Panc1 (cell line): ENCODE results near the gene FTO. TPM values are rescaled to one million over a fixed set of nuclear protein-coding genes. Genes with fewer than 3 reads are reported as not detected.

Experiments
- ATAC-seq: fragments of 200-7000 bp; cut with Tn5 transposase; 2 replicates; pipeline ENCODE4 v1.9.1; 2020; ENCODE audit warnings: mild to moderate bottlenecking, moderate library complexity
- BruUV-seq: library from RNA; stranded (reverse); fragments of 400-500 nt; replicated peaks from 2 replicates; lab custom pipeline; 2021; lab: Mats Ljungman, UMichigan
- CTCF ChIA-PET: fragments of 300-600 bp; sonication (Branson Sonifier 250); formaldehyde crosslinking; loops from one replicate; lab custom pipeline; 2022; ENCODE audit warnings: antibody characterized with exemption; lab: Charles Lee
- POLR2A ChIA-PET: fragments of 300-600 bp; sonication (Branson Sonifier 250); formaldehyde crosslinking; loops from one replicate; lab custom pipeline; 2022; ENCODE audit warnings: antibody characterized with exemption; lab: Charles Lee
- DNase-seq: peaks from one replicate; pipeline ENCODE4 v3.0.0-alpha.2; 2010; ENCODE audit warnings: low read depth, low spot score
- H3K27ac ChIP-seq: 2 replicates; pipeline ENCODE4 v1.5.1; 2011; ENCODE audit warnings: mild to moderate bottlenecking, low read length, inconsistent platforms
- H3K27me3 ChIP-seq: fragments of 200-500 bp; sonication (Bioruptor generic); 2 replicates; pipeline ENCODE4 v1.6.0; 2014; ENCODE audit warnings: low read length, inconsistent platforms; ENCODE audit not compliant: control insufficient read depth, insufficient read depth
- H3K36me3 ChIP-seq: fragments of 200-500 bp; sonication (Bioruptor generic); 2 replicates; pipeline ENCODE4 v1.5.1; 2014; ENCODE audit warnings: inconsistent platforms, mild to moderate bottlenecking, low read length, moderate library complexity; ENCODE audit not compliant: control insufficient read depth, insufficient read depth
- H3K4me1 ChIP-seq: 2 replicates; pipeline ENCODE4 v1.5.1; 2011; ENCODE audit warnings: inconsistent platforms, mild to moderate bottlenecking, low read length, moderate library complexity; ENCODE audit not compliant: control insufficient read depth, insufficient read depth
- H3K4me3 ChIP-seq, 2 experiments: 2 replicates each; pipeline ENCODE4 v1.5.1; 2011 to 2012; ENCODE audit warnings: low read depth in 2 of 2, low read length in 2 of 2, mild to moderate bottlenecking in 2 of 2, inconsistent platforms in 1 of 2, moderate library complexity in 1 of 2
- H3K9me3 ChIP-seq: fragments of 200-500 bp; sonication (Bioruptor generic); 2 replicates; pipeline ENCODE4 v1.5.1; 2014; ENCODE audit warnings: low read depth, mild to moderate bottlenecking, inconsistent platforms, low read length, moderate library complexity; ENCODE audit not compliant: control insufficient read depth, insufficient read depth
- CTCF ChIP-seq: fragments of 450-650 bp; IDR thresholded peaks from 2 replicates; pipeline ENCODE4 v1.5.1; 2017; ENCODE audit warnings: mild to moderate bottlenecking
- POLR2AphosphoS5 ChIP-seq: IDR thresholded peaks from 2 replicates; pipeline ENCODE4 v1.6.1; 2012; ENCODE audit warnings: mild to moderate bottlenecking, low read depth, low read length, moderate library complexity
- REST ChIP-seq, 2 experiments: IDR thresholded peaks; 2 replicates each; pipeline ENCODE4 v1.6.1; 2011 to 2012; ENCODE audit warnings: low read depth in 2 of 2, control low read depth in 1 of 2, low read length in 1 of 2, mild to moderate bottlenecking in 1 of 2, moderate library complexity in 1 of 2; ENCODE audit not compliant: insufficient read depth in 1 of 2
- SIN3A ChIP-seq: IDR thresholded peaks from 2 replicates; pipeline ENCODE4 v1.6.1; 2012; ENCODE audit warnings: low read depth, mild to moderate bottlenecking, low read length, moderate library complexity, borderline replicate concordance; ENCODE audit not compliant: insufficient read depth
- TCF7L2 ChIP-seq: IDR thresholded peaks from 2 replicates; pipeline ENCODE4 v1.6.1; 2011; ENCODE audit warnings: mild to moderate bottlenecking, low read depth, low read length, inconsistent platforms
- in situ Hi-C: cut with HindIII; loops from 2 replicates; pipeline ENCODE4 v1.10.0; 2016; ENCODE audit warnings: low sequenced_read_pairs, low pct_unique_long_range_greater_than_20kb
- intact Hi-C: fragments of 100-400 bp; cut with micrococcal nuclease; formaldehyde crosslinking; loops from one replicate; pipeline ENCODE4 v1.10.0; 2022; ENCODE audit not compliant: unreplicated experiment
- total RNA-seq: library from RNA; stranded (reverse); gene quantifications from one replicate; pipeline ENCODE4 v1.2.1, GENCODE V29; 2021; ENCODE audit not compliant: unreplicated experiment

The FTO gene
- total RNA-seq, 1 experiment from 2014 or later, result 38.2 TPM

DNA sequence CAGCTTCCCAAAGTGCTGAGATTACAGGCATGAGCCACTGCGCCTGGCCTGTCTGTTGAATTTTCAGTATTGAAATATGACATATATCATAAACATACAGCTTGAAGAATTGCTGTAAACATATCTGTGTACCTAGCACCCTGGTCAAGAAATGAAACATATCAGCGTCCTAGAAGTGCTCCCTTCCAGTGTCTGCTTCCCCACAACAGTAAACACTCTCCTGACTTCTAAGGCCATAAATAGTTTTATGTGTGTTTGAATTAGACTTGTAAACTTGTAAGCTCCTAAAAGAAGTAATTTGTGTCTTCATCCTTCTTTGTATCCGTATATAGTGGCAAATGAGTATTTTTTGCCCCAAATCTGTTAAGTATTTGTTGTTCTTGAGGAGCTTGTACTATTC, 132.2 kb downstream of the FTO start:
- no peak for ATAC-seq

DNA sequence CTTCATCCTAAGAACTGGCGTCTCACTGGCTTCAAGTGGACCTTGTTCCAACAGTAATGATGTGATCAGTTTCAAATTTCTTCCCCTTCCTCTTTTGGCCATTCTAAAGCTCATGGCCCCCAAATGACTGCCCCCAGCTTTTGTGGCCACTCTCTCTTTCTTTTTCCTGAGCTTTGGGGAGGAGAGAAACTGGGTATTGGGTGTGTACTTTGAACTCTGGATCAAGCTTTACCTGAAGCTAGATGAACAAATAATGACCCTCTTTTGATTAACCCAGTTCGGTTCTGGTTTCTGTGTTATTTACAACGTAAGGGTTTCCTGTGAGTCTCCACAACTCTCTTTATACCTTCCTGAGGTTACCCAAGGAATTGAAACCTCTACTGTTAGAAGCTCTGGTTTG, 132.7 kb downstream of the FTO start:
- intact Hi-C loops (no loop called here), in situ Hi-C loops (no loop called here)
- DNase-seq (no peak), ATAC-seq (no peak)
- POLR2A ChIA-PET, result no interaction called here
- Histone ChIP-seq H3K36me3 (no peaks in the 10 kb centered on the region), H3K9me3 (no peaks in the 10 kb centered on the region), H3K4me3 (no peak overlapping the region), H3K27ac (no peak overlapping the region), H3K27me3 (no peaks in the 10 kb centered on the region), H3K4me1 (no peaks in the 10 kb centered on the region)
- TF ChIP-seq CTCF (no peak), TCF7L2 (no peak), REST (IDR thresholded peaks at IDR 0.05; ENCODE audit: insufficient read depth in 1 of 2, low read depth in 2 of 2, low read length in 1 of 2) (no peak), POLR2AphosphoS5 (no peak), SIN3A (no peak)
- BruUV-seq, result no TSS peak
- CTCF ChIA-PET, result no interaction called here

More for the DNA sequence above, 132.2 kb downstream of the FTO start:
- TF ChIP-seq CTCF, result no peak
- no peak for TF ChIP-seq TCF7L2
- no peak for TF ChIP-seq REST (IDR thresholded peaks at IDR 0.05; ENCODE audit: insufficient read depth in 1 of 2, low read depth in 2 of 2, low read length in 1 of 2)
- TF ChIP-seq SIN3A, result no peak
- no peak for TF ChIP-seq POLR2AphosphoS5
- no peaks in the 10 kb centered on the region for H3K36me3 ChIP-seq
- no peak overlapping the region for H3K27ac ChIP-seq
- no peaks in the 10 kb centered on the region for H3K27me3 ChIP-seq
- BruUV-seq, result no TSS peak
- no peak overlapping the region for H3K4me3 ChIP-seq
- no peaks in the 10 kb centered on the region for H3K4me1 ChIP-seq
- in situ Hi-C loops (no loop called here), intact Hi-C loops (no loop called here)
- H3K9me3 ChIP-seq, result no peaks in the 10 kb centered on the region
- DNase-seq, result no peak
- ChIA-PET CTCF (no interaction called here), POLR2A (no interaction called here)
